GM21529 (cell line): ENCODE results near the gene TMEM234.

Experiments
- ATAC-seq: cut with Tn5 transposase; IDR thresholded peaks from one replicate; pipeline ENCODE4 v1.9.1; 2021; ENCODE audit not compliant: unreplicated experiment

TMEM234 gene

GRCh38 chr1:32180186-32181060 lies 41.7 kb downstream of the TMEM234 start:
- ATAC-seq: peak; percentile 15

- peak; percentile 83 for ATAC-seq
Observed at GRCh38 chr1:32179443-32180185, 42.5 kb downstream of the TMEM234 start, which contains the start of gene TXLNA. Gene TXLNA, plus strand, starts transcription at chr1:32179675. Its CDS starts 671 bp downstream, at chr1:32180346.

- no peak for ATAC-seq
Observed at GRCh38 chr1:32179193-32179442, 43.0 kb downstream of the TMEM234 start.

GRCh38 chr1:32178380-32179192 lies 43.6 kb downstream of the TMEM234 start:
- no peak for ATAC-seq

GRCh38 chr1:32172621-32173245 lies 49.4 kb downstream of the TMEM234 start:
- no peak for ATAC-seq

- ATAC-seq: no peak
Observed at GRCh38 chr1:32170991-32171390, 51.2 kb downstream of the TMEM234 start.
